ENCODE measurements around the gene TMEFF1. TPM values are rescaled to one million over a fixed set of nuclear protein-coding genes. Genes with fewer than 3 reads are reported as not detected.
"Not testable (repeated sequence)": the region's sequence is repeated elsewhere in the genome, so short reads cannot be mapped to it uniquely, and the experiment has no call there.

TMEFF1 gene
- 0.54 TPM for total RNA-seq

GRCh38 chr9:100472788-100473275 is at the start of gene TMEFF1:
Gene TMEFF1 (plus strand): TSS chr9:100473149. CDS start chr9:100473545, 396 bp downstream.
- peak in 2 of 3 donors; percentile 63 to 76 for DNase-seq (ENCODE audit: low read depth in 2 of 3, low spot score in 2 of 3)

- DNase-seq (ENCODE audit: low read depth in 2 of 3, low spot score in 2 of 3) = no peak
Observed at GRCh38 chr9:100425758-100426157, 47.2 kb upstream of the TMEFF1 start.

GRCh38 chr9:100426189-100426529 is 46.8 kb upstream of the TMEFF1 start:
- peak in 1 of 3 donors; percentile 12 for DNase-seq (ENCODE audit: low read depth in 2 of 3, low spot score in 2 of 3)

GRCh38 chr9:100426530-100427365 is 46.2 kb upstream of the TMEFF1 start, which contains the start of gene MSANTD3:
Gene MSANTD3 (plus strand): TSS chr9:100427143. CDS start chr9:100441939, 14,796 bp downstream.
- DNase-seq (ENCODE audit: low read depth in 2 of 3, low spot score in 2 of 3) = peak in 2 of 3 donors; percentile 72 to 74

GRCh38 chr9:100427366-100428263 is 45.3 kb upstream of the TMEFF1 start:
- DNase-seq (ENCODE audit: low read depth in 2 of 3, low spot score in 2 of 3) = peak in 2 of 3 donors; percentile 21 to 46

GRCh38 chr9:100428871-100429654 is 43.9 kb upstream of the TMEFF1 start:
- DNase-seq (ENCODE audit: low read depth in 2 of 3, low spot score in 2 of 3) = peak in 1 of 3 donors; percentile 0

GRCh38 chr9:100430286-100430940 is 42.5 kb upstream of the TMEFF1 start:
- no peak for DNase-seq (ENCODE audit: low read depth in 2 of 3, low spot score in 2 of 3)

GRCh38 chr9:100431886-100432285 is 41.1 kb upstream of the TMEFF1 start:
- DNase-seq (ENCODE audit: low read depth in 2 of 3, low spot score in 2 of 3) = no peak

- DNase-seq (ENCODE audit: low read depth in 2 of 3, low spot score in 2 of 3) = no peak
Observed at GRCh38 chr9:100432736-100433135, 40.2 kb upstream of the TMEFF1 start.

GRCh38 chr9:100436571-100436970 is 36.4 kb upstream of the TMEFF1 start:
- DNase-seq (ENCODE audit: low read depth in 2 of 3, low spot score in 2 of 3) = no peak

GRCh38 chr9:100437860-100438805 is 34.8 kb upstream of the TMEFF1 start:
- peak; percentile 37 to 80 (median 60) for DNase-seq (ENCODE audit: low read depth in 2 of 3, low spot score in 2 of 3)

- DNase-seq (ENCODE audit: low read depth in 2 of 3, low spot score in 2 of 3) = no peak
Observed at GRCh38 chr9:100440071-100440470, 32.9 kb upstream of the TMEFF1 start.

- not testable (repeated sequence) for DNase-seq (ENCODE audit: low read depth in 2 of 3, low spot score in 2 of 3)
Observed at GRCh38 chr9:100440487-100440886, 32.5 kb upstream of the TMEFF1 start.

- DNase-seq (ENCODE audit: low read depth in 2 of 3, low spot score in 2 of 3) = no peak
Observed at GRCh38 chr9:100441911-100442361, 31.0 kb upstream of the TMEFF1 start.

GRCh38 chr9:100443781-100444768 is 28.9 kb upstream of the TMEFF1 start:
- no peak for DNase-seq (ENCODE audit: low read depth in 2 of 3, low spot score in 2 of 3)

GRCh38 chr9:100445161-100445902 is 27.6 kb upstream of the TMEFF1 start:
- DNase-seq (ENCODE audit: low read depth in 2 of 3, low spot score in 2 of 3) = no peak

Measured in hematopoietic multipotent progenitor cell (in vitro differentiated cells).